Astrocyte of the hippocampus (primary cell): Measurements from ENCODE around the gene CLIP2.
"Not testable (repeated sequence)": the region's sequence is repeated elsewhere in the genome, so short reads cannot be mapped to it uniquely, and the experiment has no call there.

Experiments used
- DNase-seq: peaks from one replicate; pipeline ENCODE4 v3.0.0; 2011; ENCODE audit warnings: low read depth, low spot score

CLIP2 gene

GRCh38 chr7:74297516-74298233, 8.5 kb downstream of the CLIP2 start:
- no peak for DNase-seq

GRCh38 chr7:74299401-74299800, 10.2 kb downstream of the CLIP2 start:
- no peak for DNase-seq

- no peak for DNase-seq
These were observed 11.7 kb downstream of the CLIP2 start for GRCh38 chr7:74300926-74301325.

- no peak for DNase-seq
These were observed 13.6 kb downstream of the CLIP2 start for GRCh38 chr7:74302745-74303221.

GRCh38 chr7:74304550-74304949, 15.3 kb downstream of the CLIP2 start:
- DNase-seq, result no peak

- DNase-seq, result peak; percentile 46
These were observed 17.0 kb downstream of the CLIP2 start for GRCh38 chr7:74306004-74306729.

DNA sequence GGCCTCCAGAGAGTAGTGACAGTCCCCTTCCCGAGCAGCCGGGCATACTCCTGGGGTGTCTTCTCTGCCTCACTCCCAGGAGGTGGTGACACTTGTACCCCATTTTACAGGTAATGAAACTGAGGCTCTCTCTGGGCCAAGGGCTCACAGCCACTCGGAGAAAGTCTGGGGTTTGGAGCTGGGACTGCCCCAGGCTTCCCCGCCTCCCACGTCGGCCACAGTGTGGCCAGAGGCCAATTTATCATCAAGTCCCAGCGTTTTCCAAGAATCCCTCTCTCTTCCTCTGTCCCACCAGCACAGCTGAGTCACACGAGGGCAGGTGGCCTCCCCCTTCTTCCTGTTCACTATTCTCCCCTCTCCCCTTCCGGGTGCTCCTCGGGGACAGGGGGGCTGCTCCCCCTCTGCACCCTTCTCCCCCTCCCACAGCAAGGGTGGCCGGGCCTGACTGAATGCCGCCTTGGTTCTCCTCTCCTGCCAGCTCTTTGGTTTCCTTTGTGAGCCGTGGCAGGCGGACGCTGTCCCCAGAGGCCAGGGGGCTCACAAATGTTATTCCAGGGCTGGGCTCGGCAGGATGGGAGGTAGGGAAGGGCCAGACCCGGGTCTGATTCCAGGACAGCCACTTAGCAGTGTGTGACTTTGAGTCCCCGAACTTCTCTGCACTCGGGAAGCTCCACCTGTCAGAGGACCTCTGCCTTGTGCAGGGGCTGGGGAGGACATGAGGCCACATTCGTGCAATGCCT, 17.7 kb downstream of the CLIP2 start:
- peak; percentile 91 for DNase-seq

DNA sequence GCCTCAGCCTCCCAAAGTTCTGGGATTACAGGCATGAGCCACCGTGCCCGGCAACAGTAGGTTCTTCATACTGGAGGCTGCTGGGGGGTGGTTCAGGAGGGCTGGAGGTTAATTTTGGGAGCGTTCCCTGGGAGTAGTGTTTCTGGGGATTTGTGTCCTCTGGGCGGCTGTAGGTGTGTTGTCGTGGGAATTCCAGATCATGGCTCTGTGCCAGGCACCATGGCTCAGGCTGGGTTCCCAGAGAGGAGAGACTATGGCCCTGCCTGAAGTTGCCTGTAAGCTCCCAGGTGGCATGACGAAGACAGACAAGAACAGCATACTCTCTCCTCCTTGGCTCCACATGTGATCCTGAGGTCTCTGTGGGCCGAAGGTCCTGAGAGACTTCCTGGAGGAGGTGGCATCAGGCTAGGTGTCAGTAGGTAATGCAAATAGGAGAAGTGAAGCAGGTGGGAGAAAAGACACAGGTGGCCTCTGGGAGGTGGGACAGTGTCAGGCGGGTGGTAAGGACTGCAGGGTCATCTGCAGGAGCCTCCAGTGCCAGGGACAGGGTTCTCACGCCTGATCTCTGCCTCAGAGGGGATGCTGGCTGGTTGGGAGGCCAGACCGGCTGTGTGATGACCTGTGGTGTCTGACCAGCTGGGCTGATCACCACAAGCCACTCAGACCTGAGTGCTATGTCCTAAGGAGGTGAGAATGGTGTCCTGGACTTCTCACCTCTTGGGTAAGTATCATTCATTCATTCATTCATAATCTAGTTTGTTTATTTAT, 18.7 kb downstream of the CLIP2 start:
- no peak for DNase-seq

GRCh38 chr7:74309181-74309580, 20.0 kb downstream of the CLIP2 start:
- DNase-seq, result no peak

GRCh38 chr7:74311305-74311744, 22.1 kb downstream of the CLIP2 start:
- no peak for DNase-seq

DNA sequence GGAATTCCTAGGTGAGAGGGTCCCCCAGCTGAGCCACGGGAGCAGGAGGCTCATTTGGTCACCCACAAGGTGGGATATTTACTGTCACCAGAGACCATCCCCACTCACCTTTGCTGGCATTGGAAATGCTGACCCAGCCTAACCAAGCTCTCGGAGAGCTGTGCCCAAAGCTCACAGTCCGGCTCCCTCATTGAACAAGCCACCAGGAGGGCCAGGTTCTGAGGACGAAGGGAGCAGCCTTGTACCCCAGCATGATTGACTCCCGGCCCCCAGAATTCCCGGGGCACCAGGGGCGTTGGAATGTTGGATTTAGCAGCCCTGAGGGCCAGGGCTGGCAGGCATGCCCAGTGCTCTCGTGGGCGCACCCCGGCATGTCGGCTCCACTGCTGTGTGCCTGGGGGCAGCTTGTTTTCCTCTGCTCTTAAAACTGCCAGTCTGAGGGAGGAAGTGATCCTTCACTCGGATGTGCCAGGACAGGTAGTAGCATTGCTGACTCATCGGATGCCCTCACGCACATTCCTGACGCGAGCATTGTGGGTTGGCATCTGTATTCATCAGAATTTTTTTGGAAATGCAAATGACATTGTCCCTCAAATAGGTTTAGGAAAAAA, 23.3 kb downstream of the CLIP2 start:
- DNase-seq, result no peak

DNA sequence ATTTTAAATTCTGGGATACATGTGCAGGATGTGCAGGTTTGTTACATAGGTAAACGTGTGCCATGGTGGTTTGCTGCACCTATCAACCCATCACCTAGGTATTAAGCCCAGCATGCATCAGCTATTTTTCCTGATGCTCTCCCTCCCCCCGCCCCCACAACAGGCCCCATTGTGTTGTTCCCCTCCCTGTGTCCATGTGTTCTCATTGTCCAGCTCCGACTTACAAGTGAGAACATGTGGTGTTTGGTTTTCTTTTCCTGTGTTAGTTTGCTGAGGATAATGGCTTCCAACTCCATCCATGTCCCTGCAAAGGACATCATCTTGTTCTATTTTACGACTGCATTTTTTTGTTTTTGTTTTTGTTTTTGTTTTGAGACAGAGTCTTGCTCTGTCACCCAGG, 26.7 kb downstream of the CLIP2 start:
- DNase-seq, result not testable (repeated sequence)

- no peak for DNase-seq
These were observed 28.1 kb downstream of the CLIP2 start for GRCh38 chr7:74317146-74317782.

- no peak for DNase-seq
These were observed 28.8 kb downstream of the CLIP2 start for GRCh38 chr7:74318043-74318442.

- no peak for DNase-seq
These were observed 31.5 kb downstream of the CLIP2 start for GRCh38 chr7:74320645-74321221.

DNA sequence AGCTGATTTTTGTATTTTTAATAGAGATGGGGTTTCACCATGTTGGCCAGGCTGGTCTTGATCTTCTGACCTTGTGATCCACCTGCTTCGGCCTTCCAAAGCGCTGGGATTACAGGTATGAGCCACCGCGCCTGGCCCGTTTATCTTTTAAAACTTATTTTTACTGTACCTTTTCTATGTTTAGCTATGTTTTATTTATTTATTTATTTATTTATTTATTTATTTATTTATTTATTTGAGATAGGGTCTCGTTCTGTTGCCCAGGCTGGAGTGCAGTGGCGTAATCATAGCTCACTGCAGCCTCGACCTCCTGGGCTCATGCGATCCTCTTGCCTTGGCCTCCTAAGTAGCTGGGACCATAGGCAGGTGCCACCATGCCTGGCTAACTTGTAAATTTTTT, 33.7 kb downstream of the CLIP2 start:
- not testable (repeated sequence) for DNase-seq

- peak; percentile 88 for DNase-seq
These were observed 35.5 kb downstream of the CLIP2 start for GRCh38 chr7:74324531-74325209.

DNA sequence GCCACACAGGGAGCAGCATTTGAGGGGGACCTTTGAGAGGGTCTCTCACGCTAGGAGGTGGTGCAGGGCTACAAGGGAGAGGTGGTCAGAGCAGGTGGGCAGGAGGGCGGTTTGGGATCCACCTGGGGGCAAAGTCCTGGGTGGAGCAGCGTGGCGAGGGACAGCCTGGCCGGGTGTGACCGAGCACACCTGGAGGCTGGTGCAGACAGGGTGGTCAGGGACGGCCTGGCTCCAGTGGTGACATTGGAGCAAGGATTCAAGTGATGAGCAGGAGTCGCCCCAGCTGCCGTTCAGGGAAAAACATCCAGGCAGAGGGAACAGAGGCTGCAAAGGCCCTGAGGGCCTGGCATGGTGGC, 36.0 kb downstream of the CLIP2 start:
- DNase-seq, result no peak

- no peak for DNase-seq
These were observed 40.0 kb downstream of the CLIP2 start for GRCh38 chr7:74329225-74329624.
